ENCODE data around the gene CYGB. TPM values are rescaled to one million over a fixed set of nuclear protein-coding genes. Genes with fewer than 3 reads are reported as not detected.

CYGB gene
- total and polyA plus RNA-seq, 2 of the 13 experiments (the other 11 are each of a cell fraction or from before 2014, with no cell fraction given) = 18.9 to 27.1 TPM

GRCh38 chr17:76567634-76568432 lies 30.3 kb upstream of the CYGB start (continued):
- TF ChIP-seq ZSCAN25 (CRISPR knock-in tag; IDR thresholded peaks at IDR 0.05) (peak; percentile 43; the same call in 1 of the 2 replicates), ZNF766 (CRISPR knock-in tag; IDR thresholded peaks at IDR 0.05; ENCODE audit: borderline replicate concordance) (0 out of 2 replicates have a peak, but pooled peaks have one; percentile 19), BCL3 (CRISPR knock-in tag; IDR thresholded peaks at IDR 0.05) (0 out of 2 replicates have a peak, but pooled peaks have one; percentile 33), POLR2A (IDR thresholded peaks at IDR 0.05; ENCODE audit: insufficient read depth in 1 of 2, low read depth in 2 of 2, low read length in 2 of 2) (peak in 1 of 2 experiments; percentile 30), MLX (CRISPR knock-in tag; IDR thresholded peaks at IDR 0.05) (peak; percentile 37; the same call in 1 of the 2 replicates), ZFAT (CRISPR knock-in tag; conservative IDR thresholded peaks at IDR 0.05) (no peak), ERF (CRISPR knock-in tag; IDR thresholded peaks at IDR 0.05) (no peak), EEA1 (CRISPR knock-in tag; IDR thresholded peaks at IDR 0.05; ENCODE audit: borderline replicate concordance) (no peak), ARID2 (CRISPR knock-in tag; IDR thresholded peaks at IDR 0.05; ENCODE audit: borderline replicate concordance) (0 out of 2 replicates have a peak, but pooled peaks have one; percentile 34), RNF219 (CRISPR knock-in tag; IDR thresholded peaks at IDR 0.05) (no peak), DMAP1 (CRISPR knock-in tag; IDR thresholded peaks at IDR 0.05) (no peak), POLR2AphosphoS5 (IDR thresholded peaks at IDR 0.05; ENCODE audit: low read depth, low read length) (peak; percentile 53), ZNF225 (CRISPR knock-in tag; IDR thresholded peaks at IDR 0.05) (no peak), CBFB (CRISPR knock-in tag; IDR thresholded peaks at IDR 0.05) (no peak), ZNF460 (CRISPR knock-in tag; IDR thresholded peaks at IDR 0.05; ENCODE audit: borderline replicate concordance) (no peak)
- TF ChIP-seq, protein P1, sequence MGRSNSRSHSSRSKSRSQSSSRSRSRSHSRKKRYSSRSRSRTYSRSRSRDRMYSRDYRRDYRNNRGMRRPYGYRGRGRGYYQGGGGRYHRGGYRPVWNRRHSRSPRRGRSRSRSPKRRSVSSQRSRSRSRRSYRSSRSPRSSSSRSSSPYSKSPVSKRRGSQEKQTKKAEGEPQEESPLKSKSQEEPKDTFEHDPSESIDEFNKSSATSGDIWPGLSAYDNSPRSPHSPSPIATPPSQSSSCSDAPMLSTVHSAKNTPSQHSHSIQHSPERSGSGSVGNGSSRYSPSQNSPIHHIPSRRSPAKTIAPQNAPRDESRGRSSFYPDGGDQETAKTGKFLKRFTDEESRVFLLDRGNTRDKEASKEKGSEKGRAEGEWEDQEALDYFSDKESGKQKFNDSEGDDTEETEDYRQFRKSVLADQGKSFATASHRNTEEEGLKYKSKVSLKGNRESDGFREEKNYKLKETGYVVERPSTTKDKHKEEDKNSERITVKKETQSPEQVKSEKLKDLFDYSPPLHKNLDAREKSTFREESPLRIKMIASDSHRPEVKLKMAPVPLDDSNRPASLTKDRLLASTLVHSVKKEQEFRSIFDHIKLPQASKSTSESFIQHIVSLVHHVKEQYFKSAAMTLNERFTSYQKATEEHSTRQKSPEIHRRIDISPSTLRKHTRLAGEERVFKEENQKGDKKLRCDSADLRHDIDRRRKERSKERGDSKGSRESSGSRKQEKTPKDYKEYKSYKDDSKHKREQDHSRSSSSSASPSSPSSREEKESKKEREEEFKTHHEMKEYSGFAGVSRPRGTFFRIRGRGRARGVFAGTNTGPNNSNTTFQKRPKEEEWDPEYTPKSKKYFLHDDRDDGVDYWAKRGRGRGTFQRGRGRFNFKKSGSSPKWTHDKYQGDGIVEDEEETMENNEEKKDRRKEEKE (IDR thresholded peaks at IDR 0.05) = no peak
- TF ChIP-seq, protein P2, sequence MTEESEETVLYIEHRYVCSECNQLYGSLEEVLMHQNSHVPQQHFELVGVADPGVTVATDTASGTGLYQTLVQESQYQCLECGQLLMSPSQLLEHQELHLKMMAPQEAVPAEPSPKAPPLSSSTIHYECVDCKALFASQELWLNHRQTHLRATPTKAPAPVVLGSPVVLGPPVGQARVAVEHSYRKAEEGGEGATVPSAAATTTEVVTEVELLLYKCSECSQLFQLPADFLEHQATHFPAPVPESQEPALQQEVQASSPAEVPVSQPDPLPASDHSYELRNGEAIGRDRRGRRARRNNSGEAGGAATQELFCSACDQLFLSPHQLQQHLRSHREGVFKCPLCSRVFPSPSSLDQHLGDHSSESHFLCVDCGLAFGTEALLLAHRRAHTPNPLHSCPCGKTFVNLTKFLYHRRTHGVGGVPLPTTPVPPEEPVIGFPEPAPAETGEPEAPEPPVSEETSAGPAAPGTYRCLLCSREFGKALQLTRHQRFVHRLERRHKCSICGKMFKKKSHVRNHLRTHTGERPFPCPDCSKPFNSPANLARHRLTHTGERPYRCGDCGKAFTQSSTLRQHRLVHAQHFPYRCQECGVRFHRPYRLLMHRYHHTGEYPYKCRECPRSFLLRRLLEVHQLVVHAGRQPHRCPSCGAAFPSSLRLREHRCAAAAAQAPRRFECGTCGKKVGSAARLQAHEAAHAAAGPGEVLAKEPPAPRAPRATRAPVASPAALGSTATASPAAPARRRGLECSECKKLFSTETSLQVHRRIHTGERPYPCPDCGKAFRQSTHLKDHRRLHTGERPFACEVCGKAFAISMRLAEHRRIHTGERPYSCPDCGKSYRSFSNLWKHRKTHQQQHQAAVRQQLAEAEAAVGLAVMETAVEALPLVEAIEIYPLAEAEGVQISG (CRISPR knock-in tag; IDR thresholded peaks at IDR 0.05) = peak; percentile 46; the same call in 1 of the 2 replicates
